ENCODE data around the gene LGR4.
"Not testable (repeated sequence)": the region's sequence is repeated elsewhere in the genome, so short reads cannot be mapped to it uniquely, and the experiment has no call there.

Gene LGR4

GRCh38 chr11:27331981-27332380 lies 140.6 kb downstream of the LGR4 start:
- no peak for DNase-seq

GRCh38 chr11:27330633-27331270 lies 141.8 kb downstream of the LGR4 start:
- no peak for DNase-seq

- DNase-seq = no peak
Observed at GRCh38 chr11:27329867-27330632, 142.5 kb downstream of the LGR4 start.

- no peak for DNase-seq
Observed at GRCh38 chr11:27328614-27329013, 144.0 kb downstream of the LGR4 start.

GRCh38 chr11:27327064-27327463 lies 145.5 kb downstream of the LGR4 start:
- DNase-seq = not testable (repeated sequence)

- DNase-seq = not testable (repeated sequence)
Observed at GRCh38 chr11:27322196-27322595, 150.4 kb downstream of the LGR4 start.

- DNase-seq = not testable (repeated sequence)
Observed at GRCh38 chr11:27321340-27321739, 151.2 kb downstream of the LGR4 start.

GRCh38 chr11:27319072-27319471 lies 153.5 kb downstream of the LGR4 start:
- DNase-seq = peak in 1 of 5 donors; percentile 43

- DNase-seq = no peak
Observed at GRCh38 chr11:27317751-27318150, 154.8 kb downstream of the LGR4 start.

Data from T-helper 1 cell (primary cell).